ENCODE results near the gene LMCD1.
A peak's percentile ranks its signal among the peaks of the same experiment; 100 is the strongest.

LMCD1 gene

GRCh38 chr3:8484409-8485140 is 17.0 kb upstream of the LMCD1 start:
- no peak for DNase-seq

- DNase-seq = no peak
These were observed 16.3 kb upstream of the LMCD1 start for GRCh38 chr3:8485141-8485870.

- no peak for DNase-seq
These were observed 15.7 kb upstream of the LMCD1 start for GRCh38 chr3:8485943-8486342.

- no peak for DNase-seq
These were observed 15.2 kb upstream of the LMCD1 start for GRCh38 chr3:8486434-8486833.

- DNase-seq = no peak
These were observed 14.7 kb upstream of the LMCD1 start for GRCh38 chr3:8486936-8487335.

GRCh38 chr3:8488411-8488810 is 13.2 kb upstream of the LMCD1 start:
- no peak for DNase-seq

- peak; percentile 24 to 39 for DNase-seq
These were observed 12.7 kb upstream of the LMCD1 start for GRCh38 chr3:8488877-8489276.

- DNase-seq = no peak
These were observed 12.3 kb upstream of the LMCD1 start for GRCh38 chr3:8489278-8489792.

- DNase-seq = peak in 1 of 2 donors; percentile 12
These were observed 11.5 kb upstream of the LMCD1 start for GRCh38 chr3:8490079-8490552.

GRCh38 chr3:8491271-8492144 is 10.1 kb upstream of the LMCD1 start:
- peak; percentile 15 to 23 for DNase-seq

- no peak for DNase-seq
These were observed 8.7 kb upstream of the LMCD1 start for GRCh38 chr3:8492744-8493511.

- no peak for DNase-seq
These were observed 7.9 kb upstream of the LMCD1 start for GRCh38 chr3:8493744-8494143.

- DNase-seq = no peak
These were observed 7.3 kb upstream of the LMCD1 start for GRCh38 chr3:8494327-8494726.

- no peak for DNase-seq
These were observed 4.0 kb upstream of the LMCD1 start for GRCh38 chr3:8497582-8497981.

- no peak for DNase-seq
These were observed 2.4 kb upstream of the LMCD1 start for GRCh38 chr3:8499181-8499611.

- no peak for DNase-seq
These were observed 1.2 kb upstream of the LMCD1 start for GRCh38 chr3:8500319-8500988.

- DNase-seq = no peak
These were observed 643 bp upstream of the LMCD1 start for GRCh38 chr3:8500989-8501370.

GRCh38 chr3:8503461-8503860 is 1.8 kb downstream of the LMCD1 start:
- no peak for DNase-seq

- no peak for DNase-seq
These were observed 2.4 kb downstream of the LMCD1 start for GRCh38 chr3:8503871-8504610.

GRCh38 chr3:8504611-8504973 is 3.0 kb downstream of the LMCD1 start:
- no peak for DNase-seq

GRCh38 chr3:8505621-8506020 is 4.0 kb downstream of the LMCD1 start:
- no peak for DNase-seq
